Tibial nerve (tissue), 4 donors: ENCODE results near the gene MED12L. TPM values are rescaled to one million over a fixed set of nuclear protein-coding genes. Genes with fewer than 3 reads are reported as not detected.

Experiments used
- DNase-seq, 2 donors: peaks; one replicate each; pipeline ENCODE4 v3.0.0-alpha.2; 2019; ENCODE audit warnings: low spot score in 2 of 2
- H3K27ac ChIP-seq, 4 donors: fragments of 200-600 bp; sonication (generic) in 3 of 4; one replicate each; pipeline ENCODE4 v1.5.1; 2017 to 2019; ENCODE audit warnings: mild to moderate bottlenecking in 1 of 4
- H3K27me3 ChIP-seq, 2 donors: fragments of 200-600 bp; sonication (generic) in 1 of 2; one replicate each; pipeline versions ENCODE4 v1.5.1 to v1.6.0; 2017 to 2019
- H3K36me3 ChIP-seq, 3 donors: fragments of 200-600 bp; sonication (generic); one replicate each; pipeline ENCODE4 v1.5.1; 2018 to 2019
- H3K4me1 ChIP-seq, 4 donors: fragments of 200-600 bp; sonication (generic) in 3 of 4; one replicate each; pipeline ENCODE4 v1.5.1; 2017 to 2019
- H3K4me3 ChIP-seq, 4 donors: fragments of 200-600 bp; sonication (generic) in 3 of 4; one replicate each; pipeline ENCODE4 v1.5.1; 2017 to 2019; ENCODE audit warnings: mild to moderate bottlenecking in 1 of 4, moderate library complexity in 1 of 4
- H3K9me3 ChIP-seq, 4 donors: fragments of 200-600 bp; sonication (generic) in 3 of 4; one replicate each; pipeline ENCODE4 v1.5.1; 2017 to 2019
- EP300 ChIP-seq, 2 donors: sonication (generic); formaldehyde crosslinking; IDR thresholded peaks; one replicate each; pipeline ENCODE4 v1.6.1; 2017; ENCODE audit warnings: antibody characterized with exemption in 2 of 2, mild to moderate bottlenecking in 1 of 2
- POLR2A ChIP-seq, 2 donors: fragments of 450-650 bp; IDR thresholded peaks; one replicate each; pipeline ENCODE4 v1.6.1; 2017; ENCODE audit warnings: antibody characterized with exemption in 2 of 2, mild to moderate bottlenecking in 2 of 2, moderate library complexity in 2 of 2
- WGBS, 2 donors: methylation state at CpG; one replicate each; pipeline ENCODE4 v1.1.5; 2018; 5-methylcytosine and 5-hydroxymethylcytosine counted together
- total RNA-seq, 4 donors: library from RNA; depleted of rRNA; stranded (reverse); fragments of >200 nt; gene quantifications; one replicate each; pipeline ENCODE4 v1.1.0, GENCODE V29; 2016
- TF ChIP-seq, protein P1 (sequence below), 5 experiments: fragments of 200-600 bp in 3 of 5; fragments of 450-650 bp in 2 of 5; sonication (generic) in 3 of 5; IDR thresholded peaks; one replicate each; pipeline ENCODE4 v1.5.1; 2016 to 2019; ENCODE audit warnings: antibody characterized with exemption in 5 of 5, mild to moderate bottlenecking in 3 of 5, moderate library complexity in 2 of 5

MED12L gene
- total RNA-seq, 4 donors from 2014 or later = 1.2 to 5.9 (median 2.4) TPM

DNA sequence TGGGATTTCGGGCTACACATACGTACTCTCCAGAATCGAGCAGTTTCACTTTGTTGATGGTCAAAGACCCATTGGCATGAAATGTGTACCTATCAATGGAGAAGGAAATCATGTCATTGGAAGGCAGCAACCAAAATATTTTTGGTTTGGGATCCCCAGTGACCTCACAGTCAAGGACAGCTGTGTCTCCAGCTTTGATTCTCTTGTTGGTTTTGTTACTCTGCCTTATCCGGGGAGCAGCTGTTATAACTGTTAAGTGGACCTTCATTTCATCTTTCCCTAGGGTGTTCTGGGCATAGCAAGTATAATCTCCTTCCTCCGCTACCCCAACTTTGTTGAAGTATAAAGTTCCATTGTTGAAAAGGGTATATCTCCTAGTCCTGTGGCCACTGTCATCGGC is 352.4 kb downstream of the MED12L start:
- TF ChIP-seq EP300 (IDR thresholded peaks at IDR 0.05) = no peak
- TF ChIP-seq POLR2A (IDR thresholded peaks at IDR 0.05) = no peak
- TF ChIP-seq, protein P1, sequence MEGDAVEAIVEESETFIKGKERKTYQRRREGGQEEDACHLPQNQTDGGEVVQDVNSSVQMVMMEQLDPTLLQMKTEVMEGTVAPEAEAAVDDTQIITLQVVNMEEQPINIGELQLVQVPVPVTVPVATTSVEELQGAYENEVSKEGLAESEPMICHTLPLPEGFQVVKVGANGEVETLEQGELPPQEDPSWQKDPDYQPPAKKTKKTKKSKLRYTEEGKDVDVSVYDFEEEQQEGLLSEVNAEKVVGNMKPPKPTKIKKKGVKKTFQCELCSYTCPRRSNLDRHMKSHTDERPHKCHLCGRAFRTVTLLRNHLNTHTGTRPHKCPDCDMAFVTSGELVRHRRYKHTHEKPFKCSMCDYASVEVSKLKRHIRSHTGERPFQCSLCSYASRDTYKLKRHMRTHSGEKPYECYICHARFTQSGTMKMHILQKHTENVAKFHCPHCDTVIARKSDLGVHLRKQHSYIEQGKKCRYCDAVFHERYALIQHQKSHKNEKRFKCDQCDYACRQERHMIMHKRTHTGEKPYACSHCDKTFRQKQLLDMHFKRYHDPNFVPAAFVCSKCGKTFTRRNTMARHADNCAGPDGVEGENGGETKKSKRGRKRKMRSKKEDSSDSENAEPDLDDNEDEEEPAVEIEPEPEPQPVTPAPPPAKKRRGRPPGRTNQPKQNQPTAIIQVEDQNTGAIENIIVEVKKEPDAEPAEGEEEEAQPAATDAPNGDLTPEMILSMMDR (IDR thresholded peaks at IDR 0.05) = no peak
- Histone ChIP-seq H3K27ac (no peak overlapping the region), H3K36me3 (no peaks in the 10 kb centered on the region), H3K4me1 (peaks cover 0 to 9% (median 0%) of the 10 kb centered on the region in 4 donors), H3K4me3 (no peak overlapping the region), H3K9me3 (no peaks in the 10 kb centered on the region), H3K27me3 (no peaks in the 10 kb centered on the region)
- WGBS, 2 donors = 80 to 89% methylated on average over 6 of the region's 6 CpGs
- DNase-seq = no peak

DNA sequence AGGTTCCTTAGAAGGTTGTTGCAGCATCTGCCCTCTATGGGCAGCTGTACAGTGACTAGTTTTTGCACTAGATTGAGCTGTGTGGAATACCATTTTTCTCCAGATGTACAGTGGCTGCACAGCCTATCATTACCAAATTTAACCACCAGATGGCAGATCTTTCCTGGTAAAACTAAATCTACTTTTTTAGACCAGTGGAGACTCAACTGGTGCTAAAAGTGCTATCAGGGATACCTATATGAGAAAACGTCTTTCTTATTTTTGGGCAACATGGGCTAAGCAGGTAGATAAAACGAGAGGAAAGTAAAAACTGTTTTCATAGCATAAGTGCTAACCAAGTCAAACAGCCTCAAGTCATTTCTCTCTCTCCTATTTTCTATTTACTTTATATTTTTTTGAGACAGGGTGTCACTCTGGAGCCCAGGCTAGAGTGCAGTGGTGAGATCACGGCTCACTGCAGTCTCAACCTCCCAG is 354.2 kb downstream of the MED12L start:
- H3K4me1 ChIP-seq = peaks cover 0 to 7% (median 0%) of the 10 kb centered on the region in 4 donors
- 29 to 34% methylated on average over 3 of the region's 3 CpGs for WGBS, 2 donors
- H3K4me3 ChIP-seq = no peak overlapping the region
- H3K27ac ChIP-seq = no peak overlapping the region
- no peak for TF ChIP-seq POLR2A (IDR thresholded peaks at IDR 0.05)
- TF ChIP-seq, protein P1 (IDR thresholded peaks at IDR 0.05) = peak; percentile 73 to 89 (median 77)
- H3K27me3 ChIP-seq = no peaks in the 10 kb centered on the region
- H3K9me3 ChIP-seq = no peaks in the 10 kb centered on the region
- no peaks in the 10 kb centered on the region for H3K36me3 ChIP-seq
- DNase-seq = peak in 1 of 2 donors; percentile 76

DNA sequence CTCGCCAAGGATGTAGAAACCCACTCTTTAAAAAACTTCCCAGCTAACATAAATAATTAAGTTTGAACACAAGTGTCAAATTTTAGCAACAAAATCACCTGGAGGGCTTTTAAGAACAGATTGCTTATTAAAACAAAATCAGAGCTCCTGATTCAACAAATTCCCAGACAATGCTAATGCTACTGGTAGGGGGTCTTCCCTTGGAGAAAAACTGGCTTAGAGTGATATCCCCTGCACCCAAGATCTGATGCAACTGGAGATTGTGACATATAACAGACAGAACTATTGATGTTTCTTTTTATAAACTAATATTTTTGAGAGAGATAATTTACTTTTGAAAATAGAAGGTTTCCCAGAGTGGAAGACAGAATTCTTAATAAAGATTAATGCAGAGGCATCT is 355.5 kb downstream of the MED12L start:
- no peak overlapping the region for H3K4me3 ChIP-seq
- no peak for DNase-seq
- WGBS, 2 donors = 97 to 100% methylated on average over 1 of the region's 1 CpG

DNA sequence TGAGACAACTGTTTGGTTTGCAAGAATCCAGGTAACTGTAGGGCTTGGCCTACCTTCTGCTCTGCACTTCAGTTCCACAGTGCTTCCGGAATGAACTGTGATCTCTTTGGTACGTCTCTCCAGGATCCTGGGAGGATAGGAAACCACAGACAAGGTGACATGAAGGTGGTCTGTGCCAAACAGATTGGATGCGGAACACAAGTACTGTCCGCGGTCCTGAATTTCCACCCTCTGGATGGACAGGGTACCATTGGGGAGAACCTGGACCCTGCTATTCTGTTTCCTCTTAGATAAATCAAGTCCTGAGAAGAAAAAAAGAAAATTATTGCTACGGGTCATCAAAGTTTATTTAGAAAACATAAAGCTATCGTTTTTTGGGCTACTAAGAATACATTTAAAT is 358.1 kb downstream of the MED12L start:
- 85 to 87% methylated on average over 7 of the region's 7 CpGs for WGBS, 2 donors
- DNase-seq = no peak
- TF ChIP-seq POLR2A (IDR thresholded peaks at IDR 0.05) = no peak
- TF ChIP-seq, protein P1 (IDR thresholded peaks at IDR 0.05) = no peak
- no peak for TF ChIP-seq EP300 (IDR thresholded peaks at IDR 0.05)
- H3K27me3 ChIP-seq = no peaks in the 10 kb centered on the region
- H3K9me3 ChIP-seq = no peaks in the 10 kb centered on the region
- H3K4me1 ChIP-seq = peaks cover 0 to 13% (median 0%) of the 10 kb centered on the region in 4 donors
- H3K36me3 ChIP-seq = no peaks in the 10 kb centered on the region
- no peak overlapping the region for H3K27ac ChIP-seq
- H3K4me3 ChIP-seq = no peak overlapping the region

More for the DNA sequence above, 355.5 kb downstream of the MED12L start:
- Histone ChIP-seq H3K36me3 (no peaks in the 10 kb centered on the region), H3K4me1 (peaks cover 0 to 13% (median 0%) of the 10 kb centered on the region in 4 donors), H3K9me3 (no peaks in the 10 kb centered on the region), H3K27ac (no peak overlapping the region), H3K27me3 (no peaks in the 10 kb centered on the region)
- TF ChIP-seq POLR2A (IDR thresholded peaks at IDR 0.05) (no peak), EP300 (IDR thresholded peaks at IDR 0.05) (no peak)
- TF ChIP-seq, protein P1 (IDR thresholded peaks at IDR 0.05) = no peak

DNA sequence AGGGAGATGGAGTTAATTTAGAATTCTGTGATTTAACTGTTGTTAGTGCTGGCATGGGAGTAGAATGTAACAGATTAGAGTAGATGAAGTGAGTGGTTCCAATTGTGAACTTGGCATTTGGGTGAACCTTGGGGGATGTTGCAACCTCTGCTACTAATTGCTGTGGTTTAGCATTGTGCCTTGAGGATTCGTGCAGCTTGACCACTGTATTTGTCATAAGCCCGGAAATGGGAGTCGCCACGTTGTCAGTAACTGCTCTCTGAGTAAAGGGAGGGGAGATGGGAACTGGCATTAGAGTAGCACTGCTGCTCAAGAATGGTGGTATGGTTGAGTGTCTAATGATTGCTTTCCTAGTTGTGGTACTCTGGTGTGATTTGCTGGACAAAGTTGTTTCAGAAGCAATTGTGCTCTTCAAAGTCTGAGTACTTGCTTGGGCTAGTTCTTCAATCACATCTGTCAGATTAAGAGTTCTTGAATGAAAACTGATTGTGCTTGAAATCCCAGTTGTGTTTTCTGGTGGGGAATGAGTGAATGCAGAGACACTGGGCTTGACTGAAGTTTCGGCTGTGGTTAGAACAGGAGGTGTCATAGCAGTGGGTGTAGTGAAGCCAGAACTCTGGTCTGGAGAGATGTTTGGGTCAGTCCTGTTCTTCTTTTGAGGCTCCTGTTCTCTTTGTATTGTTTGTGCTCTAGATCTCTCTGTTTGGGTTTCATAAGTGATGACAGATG is 360.0 kb downstream of the MED12L start:
- no peak for TF ChIP-seq EP300 (IDR thresholded peaks at IDR 0.05)
- TF ChIP-seq, protein P1 (IDR thresholded peaks at IDR 0.05) = no peak
- no peak for TF ChIP-seq POLR2A (IDR thresholded peaks at IDR 0.05)
- DNase-seq = peak in 1 of 2 donors; percentile 26
- H3K9me3 ChIP-seq = no peaks in the 10 kb centered on the region
- H3K4me3 ChIP-seq = no peak overlapping the region
- H3K27me3 ChIP-seq = no peaks in the 10 kb centered on the region
- 56 to 72% methylated on average over 5 of the region's 5 CpGs for WGBS, 2 donors
- no peak overlapping the region for H3K27ac ChIP-seq
- H3K4me1 ChIP-seq = peaks cover 0 to 7% (median 0%) of the 10 kb centered on the region in 4 donors
- H3K36me3 ChIP-seq = no peaks in the 10 kb centered on the region
